Hepatocyte (in vitro differentiated cells): ENCODE data around the gene NOTUM. TPM values are rescaled to one million over a fixed set of nuclear protein-coding genes. Genes with fewer than 3 reads are reported as not detected.

Experiments used
- DNase-seq: peaks from one replicate; pipeline ENCODE4 v3.0.0-alpha.2; 2016; ENCODE audit warnings: low spot score
- H2AFZ ChIP-seq: fragments of 200-600 bp; sonication (generic); 2 replicates; pipeline ENCODE4 v1.6.0; 2016; ENCODE audit warnings: antibody characterized with exemption, mild to moderate bottlenecking
- H3K27ac ChIP-seq: fragments of 200-600 bp; sonication (generic); 2 replicates; pipeline ENCODE4 v1.5.1; 2016; ENCODE audit warnings: mild to moderate bottlenecking
- H3K27me3 ChIP-seq: fragments of 200-600 bp; sonication (generic); 2 replicates; pipeline ENCODE4 v1.6.1; 2016
- H3K36me3 ChIP-seq: fragments of 200-600 bp; sonication (generic); replicated peaks from 2 replicates; pipeline ENCODE4 v1.5.1; 2016; ENCODE audit warnings: low read depth; ENCODE audit not compliant: insufficient read depth
- H3K4me1 ChIP-seq: fragments of 200-600 bp; sonication (generic); 2 replicates; pipeline ENCODE4 v1.5.1; 2016; ENCODE audit warnings: mild to moderate bottlenecking, moderate library complexity; ENCODE audit not compliant: insufficient read depth
- H3K4me2 ChIP-seq: fragments of 200-600 bp; sonication (generic); 2 replicates; pipeline ENCODE4 v1.6.0; 2016
- H3K4me3 ChIP-seq: fragments of 200-600 bp; sonication (generic); 2 replicates; pipeline ENCODE4 v1.5.1; 2016; ENCODE audit warnings: mild to moderate bottlenecking
- H3K79me2 ChIP-seq: fragments of 200-600 bp; sonication (generic); 2 replicates; pipeline ENCODE4 v1.6.0; 2017; ENCODE audit warnings: mild to moderate bottlenecking
- H3K9me2 ChIP-seq: fragments of 200-600 bp; sonication (generic); replicated peaks from 2 replicates; pipeline ENCODE4 v1.6.0; 2017; ENCODE audit warnings: mild to moderate bottlenecking; ENCODE audit not compliant: insufficient read depth
- H3K9me3 ChIP-seq: fragments of 200-600 bp; sonication (generic); 2 replicates; pipeline ENCODE4 v1.5.1; 2016; ENCODE audit warnings: low read depth, mild to moderate bottlenecking
- H4K20me1 ChIP-seq: fragments of 200-600 bp; sonication (generic); 2 replicates; pipeline ENCODE4 v1.6.0; 2016; ENCODE audit warnings: mild to moderate bottlenecking; ENCODE audit not compliant: insufficient read depth, poor library complexity, severe bottlenecking
- EZH2 ChIP-seq: fragments of 200-600 bp; sonication (generic); IDR thresholded peaks from 2 replicates; pipeline ENCODE4 v1.6.1; 2016; ENCODE audit warnings: antibody characterized with exemption, mild to moderate bottlenecking, borderline replicate concordance
- EZH2phosphoT487 ChIP-seq: fragments of 200-600 bp; sonication (generic); IDR thresholded peaks from one replicate; pipeline ENCODE4 v1.6.1; 2018; ENCODE audit warnings: antibody characterized with exemption, mild to moderate bottlenecking, low read depth, moderate library complexity; ENCODE audit not compliant: unreplicated experiment, severe bottlenecking
- WGBS: methylation state at CpG from one replicate; pipeline ENCODE4 v1.1.6; 2016; ENCODE audit warnings: low lambda C conversion rate; ENCODE audit errors: missing lambda C conversion rate; 5-methylcytosine and 5-hydroxymethylcytosine counted together
- polyA plus RNA-seq: library from polyadenylated mRNA; unstranded; fragments of >200 nt; fragmentation: Nextera tagmentation; extraction: Ambion mirVana; gene quantifications from 2 replicates; pipeline ENCODE4 v1.2.1, GENCODE V29; 2016
- total RNA-seq: library from RNA; depleted of rRNA; stranded (reverse); fragments of >200 nt; gene quantifications from 2 replicates; pipeline ENCODE4 v1.2.3, GENCODE V29; 2014
- TF ChIP-seq, protein P1 (sequence below): fragments of 200-600 bp; sonication (generic); IDR thresholded peaks from 2 replicates; pipeline ENCODE4 v1.5.1; 2016; ENCODE audit warnings: antibody characterized with exemption, mild to moderate bottlenecking; ENCODE audit not compliant: poor library complexity

The NOTUM gene
- total and polyA plus RNA-seq, 2 experiments from 2014 or later = 1.0 to 4.7 TPM

DNA sequence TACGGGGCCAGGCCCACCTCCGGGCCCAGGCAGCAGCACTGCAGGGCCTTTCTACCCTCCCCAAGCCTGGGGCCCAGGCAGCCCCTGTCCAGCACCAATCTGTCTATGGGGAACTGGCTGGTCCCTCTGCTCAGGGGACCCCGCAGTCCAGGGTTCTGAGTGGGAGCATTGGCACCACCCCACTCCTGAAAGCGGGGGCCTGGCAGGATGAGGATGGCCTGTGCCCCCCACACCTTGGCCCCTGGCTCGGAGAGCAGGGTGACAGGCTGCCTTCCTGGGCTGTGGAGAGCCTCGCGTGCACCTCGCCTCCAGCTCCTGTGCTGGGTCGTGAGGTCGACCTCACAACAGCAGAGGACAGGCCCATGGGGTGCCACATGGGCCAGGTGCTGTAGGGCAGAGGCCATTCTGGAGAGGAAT is 57.6 kb downstream of the NOTUM start:
- DNase-seq = no peak
- Histone ChIP-seq H3K9me3 (no peaks in the 10 kb centered on the region), H3K79me2 (peaks cover 3% of the 10 kb centered on the region), H3K27me3 (no peaks in the 10 kb centered on the region), H2AFZ (no peak overlapping the region), H3K4me2 (no peak overlapping the region), H3K4me3 (no peak overlapping the region), H3K36me3 (no peaks in the 10 kb centered on the region), H3K27ac (no peak overlapping the region), H3K4me1 (peaks cover 11% of the 10 kb centered on the region), H4K20me1 (peaks cover 3% of the 10 kb centered on the region), H3K9me2 (no peaks in the 10 kb centered on the region)
- TF ChIP-seq, protein P1, sequence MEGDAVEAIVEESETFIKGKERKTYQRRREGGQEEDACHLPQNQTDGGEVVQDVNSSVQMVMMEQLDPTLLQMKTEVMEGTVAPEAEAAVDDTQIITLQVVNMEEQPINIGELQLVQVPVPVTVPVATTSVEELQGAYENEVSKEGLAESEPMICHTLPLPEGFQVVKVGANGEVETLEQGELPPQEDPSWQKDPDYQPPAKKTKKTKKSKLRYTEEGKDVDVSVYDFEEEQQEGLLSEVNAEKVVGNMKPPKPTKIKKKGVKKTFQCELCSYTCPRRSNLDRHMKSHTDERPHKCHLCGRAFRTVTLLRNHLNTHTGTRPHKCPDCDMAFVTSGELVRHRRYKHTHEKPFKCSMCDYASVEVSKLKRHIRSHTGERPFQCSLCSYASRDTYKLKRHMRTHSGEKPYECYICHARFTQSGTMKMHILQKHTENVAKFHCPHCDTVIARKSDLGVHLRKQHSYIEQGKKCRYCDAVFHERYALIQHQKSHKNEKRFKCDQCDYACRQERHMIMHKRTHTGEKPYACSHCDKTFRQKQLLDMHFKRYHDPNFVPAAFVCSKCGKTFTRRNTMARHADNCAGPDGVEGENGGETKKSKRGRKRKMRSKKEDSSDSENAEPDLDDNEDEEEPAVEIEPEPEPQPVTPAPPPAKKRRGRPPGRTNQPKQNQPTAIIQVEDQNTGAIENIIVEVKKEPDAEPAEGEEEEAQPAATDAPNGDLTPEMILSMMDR = no peak
- no peak for TF ChIP-seq EZH2
- no peak for TF ChIP-seq EZH2phosphoT487
- 92% methylated on average over 10 of the region's 10 CpGs for WGBS

DNA sequence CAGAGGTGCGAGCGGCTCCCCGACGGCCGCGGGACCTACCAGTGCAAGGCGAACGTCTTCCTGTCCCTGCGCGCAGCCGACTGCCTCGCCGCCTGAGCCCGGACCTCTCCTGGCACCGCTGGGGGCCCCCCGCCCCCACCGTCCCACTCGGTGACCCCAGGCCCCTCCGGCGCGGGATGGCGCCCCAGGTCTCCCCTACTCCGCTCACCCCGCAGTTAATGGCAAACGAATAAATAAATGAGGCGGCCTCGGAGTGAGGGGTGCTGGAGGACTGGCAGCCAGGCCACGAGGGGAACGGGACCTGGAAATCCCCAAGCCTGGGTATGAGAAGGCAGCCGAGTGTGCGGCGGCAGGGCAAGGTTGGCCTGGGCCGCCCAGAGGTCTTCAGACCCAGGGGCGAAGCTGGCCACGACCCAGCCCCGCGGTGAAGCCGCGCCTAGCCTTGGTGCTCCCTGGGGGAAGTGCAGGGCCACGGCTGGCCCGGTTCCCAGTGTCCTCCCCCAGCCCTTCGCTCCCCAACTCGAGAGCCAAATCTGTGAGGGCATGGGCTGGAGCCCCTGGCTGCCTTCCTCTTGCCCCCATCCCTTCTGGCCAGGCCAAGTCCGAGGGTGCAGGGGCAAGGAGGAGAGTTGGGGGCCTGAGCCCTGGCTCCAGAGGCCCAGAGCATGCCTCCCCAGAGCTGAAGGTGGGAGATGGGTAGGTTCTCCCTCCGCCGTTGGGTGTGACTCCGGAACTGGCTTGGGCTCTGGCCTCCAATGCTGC is 58.2 kb downstream of the NOTUM start:
- no peaks in the 10 kb centered on the region for H3K79me2 ChIP-seq
- H3K36me3 ChIP-seq = no peaks in the 10 kb centered on the region
- peaks cover 11% of the 10 kb centered on the region for H3K4me1 ChIP-seq
- H3K27me3 ChIP-seq = no peaks in the 10 kb centered on the region
- H4K20me1 ChIP-seq = peaks cover 3% of the 10 kb centered on the region
- 75% methylated on average over 26 of the region's 47 CpGs for WGBS
- H3K4me2 ChIP-seq = peak overlapping the region; percentile 91
- H3K9me2 ChIP-seq = no peaks in the 10 kb centered on the region
- no peak overlapping the region for H3K27ac ChIP-seq
- TF ChIP-seq EZH2phosphoT487 (no peak), EZH2 (peak; percentile 11)
- H2AFZ ChIP-seq = no peak overlapping the region
- no peak overlapping the region for H3K4me3 ChIP-seq
- H3K9me3 ChIP-seq = no peaks in the 10 kb centered on the region
- DNase-seq = no peak

Other genes starting within 250 kb of the NOTUM start
- 27.5 and 31.3 TPM in 2 replicates for gene SLC25A10, start 248.9 kb downstream of the NOTUM start, total RNA-seq
- gene SLC25A10, start 248.9 kb downstream of the NOTUM start, polyA plus RNA-seq = 34.8 and 53.2 TPM in 2 replicates
- 2.4 and 2.9 TPM in 2 replicates for gene GCGR, start 157.0 kb downstream of the NOTUM start, total RNA-seq
- 2.5 and 3.8 TPM in 2 replicates for gene GCGR, start 157.0 kb downstream of the NOTUM start, polyA plus RNA-seq
- 63.3 and 66.1 TPM in 2 replicates for gene MCRIP1, start 127.9 kb downstream of the NOTUM start, total RNA-seq
- 118 and 138 TPM in 2 replicates for gene MCRIP1, start 127.9 kb downstream of the NOTUM start, polyA plus RNA-seq
- not detected in 2 replicates for gene PPP1R27, start 126.1 kb downstream of the NOTUM start, total RNA-seq
- 0.56 and 0.72 TPM in 2 replicates for gene PPP1R27, start 126.1 kb downstream of the NOTUM start, polyA plus RNA-seq
- gene P4HB, start 100.7 kb downstream of the NOTUM start, total RNA-seq = 1,163 and 1,316 TPM in 2 replicates
- gene P4HB, start 100.7 kb downstream of the NOTUM start, polyA plus RNA-seq = 1,233 and 1,240 TPM in 2 replicates
- 57.0 and 80.7 TPM in 2 replicates for gene ARHGDIA, start 89.8 kb downstream of the NOTUM start, total RNA-seq
- 295 and 311 TPM in 2 replicates for gene ARHGDIA, start 89.8 kb downstream of the NOTUM start, polyA plus RNA-seq
- 50.9 and 55.3 TPM in 2 replicates for gene ALYREF, start 69.6 kb downstream of the NOTUM start, total RNA-seq
- 96.4 and 106 TPM in 2 replicates for gene ALYREF, start 69.6 kb downstream of the NOTUM start, polyA plus RNA-seq
- gene ANAPC11, start 69.5 kb downstream of the NOTUM start, total RNA-seq = 129 and 155 TPM in 2 replicates
- gene ANAPC11, start 69.5 kb downstream of the NOTUM start, polyA plus RNA-seq = 307 and 345 TPM in 2 replicates
- 0.47 and 2.6 TPM in 2 replicates for gene NPB, start 58.9 kb downstream of the NOTUM start, total RNA-seq
- 2.2 and 3.2 TPM in 2 replicates for gene NPB, start 58.9 kb downstream of the NOTUM start, polyA plus RNA-seq
- 81.1 and 84.7 TPM in 2 replicates for gene PCYT2, start 49.8 kb downstream of the NOTUM start, total RNA-seq
- gene PCYT2, start 49.8 kb downstream of the NOTUM start, polyA plus RNA-seq = 124 and 126 TPM in 2 replicates
- gene SIRT7, start 43.0 kb downstream of the NOTUM start, total RNA-seq = 16.5 and 18.6 TPM in 2 replicates
- gene SIRT7, start 43.0 kb downstream of the NOTUM start, polyA plus RNA-seq = 35.2 and 36.0 TPM in 2 replicates
- 18.1 and 21.3 TPM in 2 replicates for gene MAFG, start 33.5 kb downstream of the NOTUM start, total RNA-seq
- gene MAFG, start 33.5 kb downstream of the NOTUM start, polyA plus RNA-seq = 28.5 and 37.4 TPM in 2 replicates
- 109 and 113 TPM in 2 replicates for gene PYCR1, start 23.9 kb downstream of the NOTUM start, total RNA-seq
- 149 and 162 TPM in 2 replicates for gene PYCR1, start 23.9 kb downstream of the NOTUM start, polyA plus RNA-seq
- not detected in 2 replicates for gene MYADML2, start 14.0 kb downstream of the NOTUM start, total RNA-seq
- 0.06 TPM in 2 replicates for gene MYADML2, start 14.0 kb downstream of the NOTUM start, polyA plus RNA-seq
- gene ASPSCR1, start 16.4 kb upstream of the NOTUM start, total RNA-seq = 27.5 and 28.4 TPM in 2 replicates
- gene ASPSCR1, start 16.4 kb upstream of the NOTUM start, polyA plus RNA-seq = 45.9 and 56.8 TPM in 2 replicates
- 58.2 and 64.5 TPM in 2 replicates for gene CENPX, start 61.7 kb upstream of the NOTUM start, total RNA-seq
- 83.2 and 84.3 TPM in 2 replicates for gene CENPX, start 61.7 kb upstream of the NOTUM start, polyA plus RNA-seq
- gene LRRC45, start 62.1 kb upstream of the NOTUM start, total RNA-seq = 12.8 and 15.5 TPM in 2 replicates
- gene LRRC45, start 62.1 kb upstream of the NOTUM start, polyA plus RNA-seq = 14.7 and 17.2 TPM in 2 replicates
- 11.8 and 13.7 TPM in 2 replicates for gene RAC3, start 70.5 kb upstream of the NOTUM start, total RNA-seq
- 5.2 and 5.5 TPM in 2 replicates for gene RAC3, start 70.5 kb upstream of the NOTUM start, polyA plus RNA-seq
- gene DCXR, start 76.5 kb upstream of the NOTUM start, total RNA-seq = 118 and 125 TPM in 2 replicates
- 185 and 207 TPM in 2 replicates for gene DCXR, start 76.5 kb upstream of the NOTUM start, polyA plus RNA-seq
- gene RFNG, start 90.6 kb upstream of the NOTUM start, total RNA-seq = 39.6 and 43.2 TPM in 2 replicates
- 109 and 118 TPM in 2 replicates for gene RFNG, start 90.6 kb upstream of the NOTUM start, polyA plus RNA-seq
- 101 and 124 TPM in 2 replicates for gene GPS1, start 90.7 kb upstream of the NOTUM start, total RNA-seq
- gene GPS1, start 90.7 kb upstream of the NOTUM start, polyA plus RNA-seq = 160 and 167 TPM in 2 replicates
- gene DUS1L, start 104.6 kb upstream of the NOTUM start, total RNA-seq = 71.5 and 71.9 TPM in 2 replicates
- gene DUS1L, start 104.6 kb upstream of the NOTUM start, polyA plus RNA-seq = 160 and 202 TPM in 2 replicates
- 67.2 and 118 TPM in 2 replicates for gene FASN, start 137.0 kb upstream of the NOTUM start, total RNA-seq
- gene FASN, start 137.0 kb upstream of the NOTUM start, polyA plus RNA-seq = 71.5 and 77.6 TPM in 2 replicates